NCI-H1048 (cell line): ENCODE data around the gene AK1.

ENCODE experiments used
- DNase-seq: peaks from one replicate; lab custom pipeline; 2025; lab: John Stamatoyannopoulos, UW

The AK1 gene

DNA sequence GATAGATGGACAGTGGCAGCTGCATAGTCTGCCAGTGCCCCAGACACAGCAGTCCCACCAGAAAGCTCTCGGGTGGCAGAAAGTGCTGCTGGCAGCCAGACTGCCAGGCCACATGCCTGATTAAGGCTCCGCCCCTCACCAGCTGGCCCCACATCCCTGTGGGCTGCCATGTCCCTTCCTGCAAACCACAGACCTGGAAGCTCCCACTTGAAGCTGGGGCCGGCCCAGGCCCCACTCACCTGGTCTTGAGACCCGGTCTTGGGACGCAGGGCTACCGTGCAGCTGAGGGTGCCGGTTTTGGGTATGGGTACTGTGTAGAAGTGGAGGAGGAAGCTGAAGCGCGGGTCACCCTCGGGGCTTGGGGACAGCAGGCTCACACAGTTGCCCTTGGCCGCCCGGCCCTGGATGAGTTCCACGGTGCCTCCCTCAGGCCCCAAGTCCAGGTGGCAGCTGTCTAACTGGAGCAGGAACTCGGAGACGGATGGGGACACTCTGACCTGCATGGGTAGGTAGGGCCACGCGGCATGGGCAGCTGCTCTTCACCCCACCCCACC lies 59.5 kb downstream of the AK1 start:
- DNase-seq: no peak

DNA sequence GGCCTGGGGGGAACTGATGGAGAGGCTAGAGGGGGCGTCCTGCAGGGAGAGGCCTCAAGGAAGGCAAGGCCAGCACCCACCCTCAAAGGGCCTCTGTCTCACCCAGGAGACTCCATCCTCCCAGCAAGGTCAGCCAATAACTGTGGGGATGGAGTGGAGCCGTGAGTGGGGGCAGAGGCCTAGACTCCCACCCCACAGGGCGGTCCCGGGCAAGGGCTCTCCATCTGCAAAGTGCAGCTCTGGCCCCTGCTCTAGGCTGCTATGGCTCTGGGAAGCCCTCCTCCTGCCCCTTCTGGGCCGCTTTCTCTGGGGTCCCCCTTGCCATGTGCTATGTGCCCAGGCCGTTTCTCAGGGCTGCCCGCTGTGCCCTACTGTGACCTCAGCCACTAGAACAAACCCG lies 60.7 kb downstream of the AK1 start:
- no peak for DNase-seq
